B cell (primary cell): Measurements from ENCODE around the gene CD300LG. TPM values are rescaled to one million over a fixed set of nuclear protein-coding genes. Genes with fewer than 3 reads are reported as not detected.

Experiments
- ATAC-seq: fragments of 200-7000 bp; cut with Tn5 transposase; one replicate; pipeline ENCODE4 v1.10.0; 2021; ENCODE audit warnings: low read depth, mild to moderate bottlenecking, moderate number of reproducible peaks, moderate library complexity
- CTCF ChIA-PET: fragments of 350-600 bp; sonication (Branson Sonifier 250); formaldehyde crosslinking; loops from one replicate; lab custom pipeline; 2021; ENCODE audit warnings: antibody characterized with exemption, inconsistent platforms; lab: Charles Lee
- POLR2A ChIA-PET: fragments of 350-600 bp; sonication (Branson Sonifier 250); formaldehyde crosslinking; loops from one replicate; lab custom pipeline; 2021; ENCODE audit warnings: antibody characterized with exemption; lab: Charles Lee
- DNase-seq: peaks from one replicate; pipeline ENCODE4 v3.0.0; 2013
- H2AFZ ChIP-seq: 2 replicates; pipeline ENCODE4 v1.6.1; 2012; ENCODE audit warnings: mild to moderate bottlenecking, low read depth, low read length; ENCODE audit not compliant: insufficient read depth, poor library complexity, severe bottlenecking
- H3K27ac ChIP-seq, 2 donors: 1 replicate in 1 of 2; 2 replicates in 1 of 2; pipeline ENCODE4 v1.5.1; 2012 to 2013; ENCODE audit warnings: low read length in 2 of 2, mild to moderate bottlenecking in 2 of 2, moderate library complexity in 1 of 2
- H3K27me3 ChIP-seq, 4 experiments: fragments of 200-600 bp in 1 of 4; sonication (generic) in 1 of 4; replicated peaks in 1 of 4; 1 replicate in 2 of 4; 2 replicates in 2 of 4; pipeline versions ENCODE4 v1.6.1 to v1.7.0; 2013 to 2016; ENCODE audit warnings: low read length in 3 of 4, mild to moderate bottlenecking in 2 of 4, mixed read lengths in 1 of 4, moderate library complexity in 1 of 4; ENCODE audit not compliant: insufficient read depth in 4 of 4, control insufficient read depth in 3 of 4; ENCODE audit errors: control extremely low read depth in 1 of 4
- H3K36me3 ChIP-seq, 2 experiments: replicated peaks in 1 of 2; 1 replicate in 1 of 2; 2 replicates in 1 of 2; pipeline versions ENCODE4 v1.6.1 to v1.7.1; 2013; ENCODE audit warnings: low read length in 1 of 2; ENCODE audit not compliant: insufficient read depth in 2 of 2, control insufficient read depth in 1 of 2; ENCODE audit errors: control extremely low read depth in 1 of 2, extremely low read depth in 1 of 2
- H3K4me1 ChIP-seq, 2 donors: fragments of 200-600 bp in 1 of 2; sonication (generic) in 1 of 2; 1 replicate in 1 of 2; 2 replicates in 1 of 2; pipeline versions ENCODE4 v1.5.1 to v1.6.1; 2013 to 2017; ENCODE audit warnings: low read length in 2 of 2; ENCODE audit not compliant: control insufficient read depth in 2 of 2, insufficient read depth in 2 of 2
- H3K4me2 ChIP-seq: replicated peaks from 2 replicates; pipeline ENCODE3; 2012; ENCODE audit warnings: mild to moderate bottlenecking, low read depth, low read length; ENCODE audit not compliant: poor library complexity, severe bottlenecking
- H3K4me3 ChIP-seq, 5 experiments: fragments of 200-600 bp in 1 of 5; sonication (generic) in 1 of 5; 1 replicate in 3 of 5; 2 replicates in 2 of 5; pipeline versions ENCODE4 v1.5.1 to v1.7.0; 2011 to 2016; ENCODE audit warnings: low read length in 4 of 5, mild to moderate bottlenecking in 4 of 5, low read depth in 2 of 5, control low read depth in 1 of 5, moderate library complexity in 1 of 5; ENCODE audit not compliant: insufficient read depth in 1 of 5; ENCODE audit errors: control extremely low read depth in 1 of 5, extremely low read depth in 1 of 5
- H3K79me2 ChIP-seq: fragments of 200-600 bp; sonication (generic); one replicate; pipeline ENCODE4 v1.6.0; 2016; ENCODE audit warnings: low read length; ENCODE audit not compliant: control insufficient read depth, insufficient read depth
- H3K9ac ChIP-seq: fragments of 200-600 bp; sonication (generic); 2 replicates; pipeline ENCODE4 v1.6.1; 2017; ENCODE audit warnings: mild to moderate bottlenecking, low read length, moderate library complexity
- H3K9me3 ChIP-seq, 3 donors: one replicate each; pipeline versions ENCODE4 v1.6.1 to v1.7.1; 2013; ENCODE audit warnings: low read length in 2 of 3; ENCODE audit not compliant: control insufficient read depth in 2 of 3, insufficient read depth in 1 of 3; ENCODE audit errors: control extremely low read depth in 1 of 3
- H4K20me1 ChIP-seq: 2 replicates; pipeline ENCODE4 v1.6.0; 2012; ENCODE audit warnings: mild to moderate bottlenecking, low read length; ENCODE audit not compliant: insufficient read depth, control insufficient read depth, poor library complexity, severe bottlenecking
- H3K27ac Mint-ChIP-seq: one replicate; pipeline ENCODE4 v1.8.0; 2021; ENCODE audit warnings: mixed read lengths
- H3K27me3 Mint-ChIP-seq: one replicate; pipeline ENCODE4 v1.8.0; 2021; ENCODE audit warnings: mixed read lengths
- H3K4me1 Mint-ChIP-seq: one replicate; pipeline ENCODE4 v1.8.0; 2021; ENCODE audit warnings: mixed read lengths
- H3K4me3 Mint-ChIP-seq: one replicate; pipeline ENCODE4 v1.8.0; 2021; ENCODE audit warnings: mixed read lengths
- H3K9me3 Mint-ChIP-seq: one replicate; pipeline ENCODE4 v1.8.0; 2022; ENCODE audit warnings: mixed read lengths; ENCODE audit not compliant: insufficient read depth
- EZH2 ChIP-seq: IDR thresholded peaks from 2 replicates; pipeline ENCODE4 v1.6.1; 2012; ENCODE audit warnings: borderline replicate concordance, low read depth, mild to moderate bottlenecking, moderate library complexity, low read length; ENCODE audit not compliant: insufficient read depth, poor library complexity, severe bottlenecking
- WGBS: methylation state at CpG from one replicate; pipeline ENCODE4 v1.1.5; 2013; ENCODE audit warnings: missing lambda C conversion rate; ENCODE audit not compliant: insufficient coverage; 5-methylcytosine and 5-hydroxymethylcytosine counted together
- intact Hi-C: fragments of 100-400 bp; cut with micrococcal nuclease; formaldehyde crosslinking; loops from one replicate; pipeline ENCODE4 v1.10.0; 2022
- polyA plus RNA-seq: library from polyadenylated mRNA; depleted of rRNA; stranded (reverse); fragments of >200 nt; gene quantifications from 2 replicates; pipeline ENCODE4 v1.2.3, GENCODE V29; 2012
- total RNA-seq, 2 donors: library from RNA; stranded (reverse); fragments of 120-200 nt in 1 of 2; gene quantifications; 1 replicate in 1 of 2; 2 replicates in 1 of 2; pipeline versions ENCODE4 v1.2.3 to v1.2.4, GENCODE V29; 2013 to 2022
- TF ChIP-seq, protein P1 (sequence below): fragments of 200-600 bp; IDR thresholded peaks from one replicate; pipeline ENCODE4 v1.8.0; 2022; ENCODE audit warnings: antibody characterized with exemption, mild to moderate bottlenecking

CD300LG gene
- total and polyA plus RNA-seq, 2 donors (not counting 1 experiment from before 2014, with no cell fraction given) = not detected

DNA sequence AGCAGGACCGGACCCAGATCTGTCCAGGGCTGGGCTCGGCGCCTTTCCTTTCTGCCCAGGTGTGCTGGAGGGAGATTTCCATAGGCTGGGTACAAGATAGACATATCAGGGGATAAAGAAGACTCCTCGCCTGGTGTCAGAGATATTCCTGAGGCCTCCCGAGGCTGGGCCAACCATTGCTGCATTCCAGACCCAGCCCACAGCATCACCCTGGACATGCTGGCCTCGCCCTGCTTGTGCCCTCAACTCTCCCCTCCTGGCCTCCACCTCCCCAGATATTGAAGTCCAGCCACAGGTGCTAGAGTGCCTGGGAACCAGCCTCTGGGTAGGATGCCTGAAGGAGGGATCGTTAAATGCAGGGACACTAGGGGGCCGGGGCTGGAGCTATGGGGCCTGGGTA, 2.1 kb downstream of the CD300LG start:
- H3K4me3 Mint-ChIP-seq = no peak overlapping the region
- H3K27me3 ChIP-seq = peaks cover 0 to 6% (median 0%) of the 10 kb centered on the region in 4 experiments
- H3K9ac ChIP-seq = no peak overlapping the region
- H4K20me1 ChIP-seq = no peaks in the 10 kb centered on the region
- no peak overlapping the region for H3K4me3 ChIP-seq
- no peaks in the 10 kb centered on the region for H3K9me3 Mint-ChIP-seq
- no peak overlapping the region for H3K4me2 ChIP-seq
- TF ChIP-seq, protein P1, sequence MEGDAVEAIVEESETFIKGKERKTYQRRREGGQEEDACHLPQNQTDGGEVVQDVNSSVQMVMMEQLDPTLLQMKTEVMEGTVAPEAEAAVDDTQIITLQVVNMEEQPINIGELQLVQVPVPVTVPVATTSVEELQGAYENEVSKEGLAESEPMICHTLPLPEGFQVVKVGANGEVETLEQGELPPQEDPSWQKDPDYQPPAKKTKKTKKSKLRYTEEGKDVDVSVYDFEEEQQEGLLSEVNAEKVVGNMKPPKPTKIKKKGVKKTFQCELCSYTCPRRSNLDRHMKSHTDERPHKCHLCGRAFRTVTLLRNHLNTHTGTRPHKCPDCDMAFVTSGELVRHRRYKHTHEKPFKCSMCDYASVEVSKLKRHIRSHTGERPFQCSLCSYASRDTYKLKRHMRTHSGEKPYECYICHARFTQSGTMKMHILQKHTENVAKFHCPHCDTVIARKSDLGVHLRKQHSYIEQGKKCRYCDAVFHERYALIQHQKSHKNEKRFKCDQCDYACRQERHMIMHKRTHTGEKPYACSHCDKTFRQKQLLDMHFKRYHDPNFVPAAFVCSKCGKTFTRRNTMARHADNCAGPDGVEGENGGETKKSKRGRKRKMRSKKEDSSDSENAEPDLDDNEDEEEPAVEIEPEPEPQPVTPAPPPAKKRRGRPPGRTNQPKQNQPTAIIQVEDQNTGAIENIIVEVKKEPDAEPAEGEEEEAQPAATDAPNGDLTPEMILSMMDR = no peak
- no peak for TF ChIP-seq EZH2
- no peaks in the 10 kb centered on the region for H3K4me1 Mint-ChIP-seq
- intact Hi-C loops = no loop called here
- no peak overlapping the region for H3K27ac ChIP-seq
- DNase-seq = no peak
- no peak overlapping the region for H3K27ac Mint-ChIP-seq
- no peaks in the 10 kb centered on the region for H3K36me3 ChIP-seq
- ATAC-seq = no peak
- WGBS = 88% methylated on average over 8 of the region's 8 CpGs
- CTCF ChIA-PET = no interaction called here
- POLR2A ChIA-PET = no interaction called here
- H3K4me1 ChIP-seq = no peaks in the 10 kb centered on the region
- no peaks in the 10 kb centered on the region for H3K79me2 ChIP-seq
- H2AFZ ChIP-seq = no peak overlapping the region
- no peaks in the 10 kb centered on the region for H3K9me3 ChIP-seq
- peaks cover 42% of the 10 kb centered on the region for H3K27me3 Mint-ChIP-seq

DNA sequence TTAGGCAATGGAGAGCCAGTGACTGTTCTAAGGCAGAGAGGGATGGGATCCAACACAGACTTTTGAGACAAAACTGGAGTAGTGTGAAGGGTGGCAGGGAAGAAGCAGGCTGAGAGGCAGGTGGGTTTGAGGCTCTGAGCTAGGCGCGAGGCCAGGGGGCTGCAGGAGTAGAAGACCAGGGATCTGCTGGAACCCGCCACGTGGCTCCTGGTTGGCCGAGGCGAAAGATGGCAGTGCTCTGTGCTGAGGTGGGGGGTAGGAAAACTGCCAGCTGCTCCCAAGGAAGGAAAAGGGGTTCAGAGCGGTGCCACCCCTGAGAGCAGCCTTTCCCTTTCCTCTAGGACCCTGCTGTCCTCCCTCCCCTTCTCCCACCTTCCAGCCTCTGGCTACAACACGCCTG, 5.6 kb downstream of the CD300LG start:
- no peaks in the 10 kb centered on the region for H3K79me2 ChIP-seq
- ChIA-PET CTCF (interaction anchor here (2.0 kb wide), 1 partner anchor 26 kb away, joined by 5 read pairs; no protein-coding TSS in a partner anchor), POLR2A (no interaction called here)
- TF ChIP-seq, protein P1 = no peak
- no peak for TF ChIP-seq EZH2
- H3K4me3 Mint-ChIP-seq = no peak overlapping the region
- no peaks in the 10 kb centered on the region for H3K4me1 ChIP-seq
- no peaks in the 10 kb centered on the region for H3K9me3 Mint-ChIP-seq
- H3K4me3 ChIP-seq = no peak overlapping the region
- H4K20me1 ChIP-seq = no peaks in the 10 kb centered on the region
- H3K27ac ChIP-seq = no peak overlapping the region
- H3K4me2 ChIP-seq = no peak overlapping the region
- no peak overlapping the region for H3K9ac ChIP-seq
- no peak overlapping the region for H2AFZ ChIP-seq
- peaks cover 0 to 20% (median 1%) of the 10 kb centered on the region in 4 experiments for H3K27me3 ChIP-seq
- ATAC-seq (no peak), DNase-seq (no peak)
- H3K36me3 ChIP-seq = no peaks in the 10 kb centered on the region
- no peak overlapping the region for H3K27ac Mint-ChIP-seq
- peaks cover 0 to 10% (median 0%) of the 10 kb centered on the region in 3 donors for H3K9me3 ChIP-seq
- WGBS = 69% methylated on average over 4 of the region's 8 CpGs
- intact Hi-C loops = no loop called here
- H3K27me3 Mint-ChIP-seq = peaks cover 43% of the 10 kb centered on the region
- no peaks in the 10 kb centered on the region for H3K4me1 Mint-ChIP-seq
